Keratinocyte (primary cell): ENCODE results near the gene PRDX5.

Experiments
- EZH2 ChIP-seq: IDR thresholded peaks from one replicate; pipeline ENCODE4 v1.6.1; 2012; ENCODE audit warnings: inconsistent platforms, mild to moderate bottlenecking, low read length, moderate library complexity
- TF ChIP-seq, protein P1 (sequence below), 3 experiments: IDR thresholded peaks in 1 of 3; conservative IDR thresholded peaks in 1 of 3; optimal IDR thresholded peaks in 1 of 3; 2 replicates in 2 of 3; 3 replicates in 1 of 3; pipeline versions ENCODE3 to v1.5.1; 2011; ENCODE audit warnings: low read length in 3 of 3, mild to moderate bottlenecking in 3 of 3, moderate library complexity in 2 of 3, control low read depth in 1 of 3, inconsistent platforms in 1 of 3; ENCODE audit not compliant: insufficient read depth in 2 of 3; ENCODE audit errors: extremely low read depth in 1 of 3

DNA sequence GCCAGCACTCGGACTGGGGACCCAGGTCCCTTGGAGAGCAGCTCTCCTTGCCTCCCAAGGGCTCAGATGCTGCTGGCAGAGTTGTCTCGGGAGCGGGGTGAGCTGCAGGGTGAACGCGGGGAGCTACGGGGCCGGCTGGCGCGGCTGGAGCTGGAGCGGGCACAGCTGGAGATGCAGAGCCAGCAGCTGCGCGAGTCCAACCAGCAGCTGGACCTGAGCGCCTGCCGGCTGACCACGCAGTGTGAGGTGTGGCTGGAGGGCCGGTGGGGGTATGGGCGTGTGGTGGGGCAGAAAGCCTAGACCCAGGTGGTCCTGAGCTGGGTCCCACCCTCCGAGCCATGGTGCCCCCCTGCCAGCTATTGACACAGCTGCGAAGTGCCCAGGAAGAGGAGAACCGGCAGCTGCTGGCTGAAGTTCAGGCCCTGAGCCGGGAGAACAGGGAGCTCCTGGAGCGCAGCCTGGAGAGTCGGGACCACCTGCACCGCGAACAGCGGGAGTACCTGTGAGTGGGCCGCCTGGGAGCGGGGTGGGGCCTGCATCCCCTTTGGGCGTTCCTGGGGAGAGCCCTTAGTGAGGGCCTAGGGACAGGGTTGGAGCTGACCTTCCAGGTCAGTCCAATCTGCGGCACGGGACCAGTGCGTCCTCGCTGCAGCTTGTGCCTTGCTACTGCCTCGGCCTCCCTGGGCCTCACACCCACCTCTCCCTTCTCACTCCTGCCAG lies 35.2 kb downstream of the PRDX5 start:
- TF ChIP-seq EZH2: no peak
- TF ChIP-seq, protein P1, sequence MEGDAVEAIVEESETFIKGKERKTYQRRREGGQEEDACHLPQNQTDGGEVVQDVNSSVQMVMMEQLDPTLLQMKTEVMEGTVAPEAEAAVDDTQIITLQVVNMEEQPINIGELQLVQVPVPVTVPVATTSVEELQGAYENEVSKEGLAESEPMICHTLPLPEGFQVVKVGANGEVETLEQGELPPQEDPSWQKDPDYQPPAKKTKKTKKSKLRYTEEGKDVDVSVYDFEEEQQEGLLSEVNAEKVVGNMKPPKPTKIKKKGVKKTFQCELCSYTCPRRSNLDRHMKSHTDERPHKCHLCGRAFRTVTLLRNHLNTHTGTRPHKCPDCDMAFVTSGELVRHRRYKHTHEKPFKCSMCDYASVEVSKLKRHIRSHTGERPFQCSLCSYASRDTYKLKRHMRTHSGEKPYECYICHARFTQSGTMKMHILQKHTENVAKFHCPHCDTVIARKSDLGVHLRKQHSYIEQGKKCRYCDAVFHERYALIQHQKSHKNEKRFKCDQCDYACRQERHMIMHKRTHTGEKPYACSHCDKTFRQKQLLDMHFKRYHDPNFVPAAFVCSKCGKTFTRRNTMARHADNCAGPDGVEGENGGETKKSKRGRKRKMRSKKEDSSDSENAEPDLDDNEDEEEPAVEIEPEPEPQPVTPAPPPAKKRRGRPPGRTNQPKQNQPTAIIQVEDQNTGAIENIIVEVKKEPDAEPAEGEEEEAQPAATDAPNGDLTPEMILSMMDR (optimal IDR thresholded peaks at IDR 0.05 in 1 of 3, IDR thresholded peaks at IDR 0.05 in 1 of 3, conservative IDR thresholded peaks at IDR 0.05 in 1 of 3; ENCODE audit: extremely low read depth in 1 of 3, insufficient read depth in 2 of 3, low read length in 3 of 3): no peak
